Activated naive CD4-positive, alpha-beta T cell treated with anti-CD3 and anti-CD28 coated beads, Interleukin-2, amount 50 U/mL, for 72 hours (primary cell): ENCODE results near the gene GPRIN2. TPM values are rescaled to one million over a fixed set of nuclear protein-coding genes. Genes with fewer than 3 reads are reported as not detected.
"Not testable (repeated sequence)": the region's sequence is repeated elsewhere in the genome, so short reads cannot be mapped to it uniquely, and the experiment has no call there.

ENCODE experiments used
- ATAC-seq, 2 donors: fragments of 150-1000 bp; cut with Tn5 transposase; 2 replicates each; pipeline ENCODE4 v1.10.0; 2021; ENCODE audit warnings: mild to moderate bottlenecking in 2 of 2, moderate library complexity in 2 of 2
- DNase-seq, 2 donors: peaks; one replicate each; pipeline ENCODE4 v3.0.0; 2021 to 2022; ENCODE audit warnings: low spot score in 2 of 2
- H3K27ac Mint-ChIP-seq, 2 donors: one replicate each; pipeline ENCODE4 v1.8.0; 2022; ENCODE audit warnings: mild to moderate bottlenecking in 2 of 2, mixed read lengths in 2 of 2
- H3K36me3 Mint-ChIP-seq, 2 donors: one replicate each; pipeline ENCODE4 v1.8.0; 2022; ENCODE audit warnings: mixed read lengths in 2 of 2
- H3K9me3 Mint-ChIP-seq, 2 donors: one replicate each; pipeline ENCODE4 v1.8.0; 2022; ENCODE audit warnings: mixed read lengths in 2 of 2
- total RNA-seq, 2 donors: library from RNA; stranded (reverse); gene quantifications; one replicate each; pipeline ENCODE4 v1.2.3, GENCODE V29; 2022

Gene GPRIN2
- total RNA-seq, 2 donors from 2014 or later: not detected

GRCh38 chr10:46520941-46521340 is 35.5 kb downstream of the GPRIN2 start:
- DNase-seq (no peak), ATAC-seq (no peak)
- H3K36me3 Mint-ChIP-seq: no peaks in the 10 kb centered on the region
- H3K9me3 Mint-ChIP-seq: no peaks in the 10 kb centered on the region
- H3K27ac Mint-ChIP-seq: no peak overlapping the region

- DNase-seq (peak in 1 of 2 donors; percentile 49), ATAC-seq (no peak)
- Mint-ChIP-seq H3K36me3 (no peaks in the 10 kb centered on the region), H3K9me3 (no peaks in the 10 kb centered on the region), H3K27ac (no peak overlapping the region)
Observed at GRCh38 chr10:46520381-46520780, 36.1 kb downstream of the GPRIN2 start.

- ATAC-seq (no peak), DNase-seq (peak in 1 of 2 donors; percentile 51)
- H3K27ac Mint-ChIP-seq: no peak overlapping the region
- no peaks in the 10 kb centered on the region for H3K36me3 Mint-ChIP-seq
- no peaks in the 10 kb centered on the region for H3K9me3 Mint-ChIP-seq
Observed at GRCh38 chr10:46518028-46518725, 38.3 kb downstream of the GPRIN2 start.

- no peaks in the 10 kb centered on the region for H3K36me3 Mint-ChIP-seq
- DNase-seq: no peak
- no peak overlapping the region for H3K27ac Mint-ChIP-seq
Observed at GRCh38 chr10:46517541-46517940, 38.9 kb downstream of the GPRIN2 start.

GRCh38 chr10:46516660-46517416 is 39.6 kb downstream of the GPRIN2 start:
- peak in 1 of 2 donors; percentile 48 for DNase-seq
- no peak for ATAC-seq
- Mint-ChIP-seq H3K9me3 (no peaks in the 10 kb centered on the region), H3K36me3 (no peaks in the 10 kb centered on the region), H3K27ac (no peak overlapping the region)

More at GRCh38 chr10:46517541-46517940, 38.9 kb downstream of the GPRIN2 start:
- H3K9me3 Mint-ChIP-seq: no peaks in the 10 kb centered on the region
- ATAC-seq: no peak

- Mint-ChIP-seq H3K36me3 (no peaks in the 10 kb centered on the region), H3K9me3 (no peaks in the 10 kb centered on the region), H3K27ac (no peak overlapping the region)
- no peak for ATAC-seq
- DNase-seq: peak in 1 of 2 donors; percentile 52
Observed at GRCh38 chr10:46515793-46516192, 40.7 kb downstream of the GPRIN2 start.

GRCh38 chr10:46515366-46515765 is 41.1 kb downstream of the GPRIN2 start:
- DNase-seq (no peak), ATAC-seq (no peak)
- Mint-ChIP-seq H3K36me3 (no peaks in the 10 kb centered on the region), H3K9me3 (no peaks in the 10 kb centered on the region), H3K27ac (no peak overlapping the region)

GRCh38 chr10:46514899-46515298 is 41.6 kb downstream of the GPRIN2 start:
- Mint-ChIP-seq H3K27ac (no peak overlapping the region), H3K9me3 (no peaks in the 10 kb centered on the region), H3K36me3 (no peaks in the 10 kb centered on the region)
- DNase-seq (no peak), ATAC-seq (no peak)

GRCh38 chr10:46514431-46514861 is 42.0 kb downstream of the GPRIN2 start:
- ATAC-seq (no peak), DNase-seq (peak; percentile 1 to 49)
- Mint-ChIP-seq H3K36me3 (no peaks in the 10 kb centered on the region), H3K27ac (no peak overlapping the region), H3K9me3 (no peaks in the 10 kb centered on the region)

- H3K9me3 Mint-ChIP-seq, ATAC-seq, H3K27ac Mint-ChIP-seq, DNase-seq, H3K36me3 Mint-ChIP-seq: not testable (repeated sequence)
Observed at GRCh38 chr10:46513333-46513732, 43.1 kb downstream of the GPRIN2 start.

GRCh38 chr10:46512725-46513124 is 43.7 kb downstream of the GPRIN2 start:
- DNase-seq, H3K27ac Mint-ChIP-seq, H3K9me3 Mint-ChIP-seq, H3K36me3 Mint-ChIP-seq, ATAC-seq: not testable (repeated sequence)

GRCh38 chr10:46512002-46512401 is 44.5 kb downstream of the GPRIN2 start:
- H3K27ac Mint-ChIP-seq, H3K9me3 Mint-ChIP-seq, ATAC-seq, DNase-seq, H3K36me3 Mint-ChIP-seq: not testable (repeated sequence)

Other genes starting within 250 kb of the GPRIN2 start
- not detected for gene ANXA8L1, start 180.9 kb downstream of the GPRIN2 start, total RNA-seq
- gene NPY4R, start 90.7 kb downstream of the GPRIN2 start, total RNA-seq: not detected
- 1 to 10 TPM in 1 of 2 donors, under 1 TPM in 1; 0.27 to 1.4 TPM for gene SYT15, start 22.5 kb upstream of the GPRIN2 start, total RNA-seq